Neural cell (in vitro differentiated cells): ENCODE measurements around the gene NUP98. TPM values are rescaled to one million over a fixed set of nuclear protein-coding genes. Genes with fewer than 3 reads are reported as not detected.

Experiments used
- H2AFZ ChIP-seq: fragments of 200-600, 300-800 bp; sonication (generic), shearing (Covaris generic); 2 replicates; pipeline ENCODE4 v1.6.0; 2014; ENCODE audit warnings: low read depth, mild to moderate bottlenecking, antibody characterized with exemption, low read length, moderate library complexity
- H3F3A ChIP-seq: fragments of 200-600 bp; shearing (Covaris generic); 2 replicates; pipeline ENCODE4 v1.6.1; 2016; ENCODE audit warnings: mild to moderate bottlenecking, moderate library complexity, mixed read lengths, antibody characterized with exemption, low read length; ENCODE audit not compliant: insufficient read depth, poor library complexity, severe bottlenecking
- H3K27ac ChIP-seq: fragments of 200-600, 300-800 bp; sonication (generic), shearing (Covaris generic); 2 replicates; pipeline ENCODE4 v1.5.1; 2014; ENCODE audit warnings: mild to moderate bottlenecking, low read length, moderate library complexity
- H3K27me3 ChIP-seq: fragments of 300-800, 200-600 bp; sonication (generic), shearing (Covaris generic); 2 replicates; pipeline ENCODE4 v1.6.0; 2014; ENCODE audit warnings: mild to moderate bottlenecking, low read depth, low read length, moderate library complexity; ENCODE audit not compliant: insufficient read depth
- H3K36me3 ChIP-seq: fragments of 300-800, 200-600 bp; sonication (generic), shearing (Covaris generic); 2 replicates; pipeline ENCODE4 v1.5.1; 2014; ENCODE audit warnings: mild to moderate bottlenecking, antibody characterized with exemption, low read length, moderate library complexity; ENCODE audit not compliant: insufficient read depth
- H3K4me2 ChIP-seq: fragments of 300-800, 200-600 bp; sonication (generic), shearing (Covaris generic); 2 replicates; pipeline ENCODE4 v1.6.0; 2014; ENCODE audit warnings: mild to moderate bottlenecking, low read length
- H3K4me3 ChIP-seq: fragments of 300-800, 200-600 bp; sonication (generic), shearing (Covaris generic); 2 replicates; pipeline ENCODE4 v1.5.1; 2014; ENCODE audit warnings: mild to moderate bottlenecking, low read length, moderate library complexity
- H3K79me2 ChIP-seq: fragments of 200-600 bp; shearing (Covaris generic); replicated peaks from 2 replicates; pipeline ENCODE4 v1.6.0; 2014; ENCODE audit warnings: mild to moderate bottlenecking, low read length, moderate library complexity; ENCODE audit not compliant: insufficient read depth
- H3K9ac ChIP-seq: fragments of 300-800, 200-600 bp; sonication (generic), shearing (Covaris generic); 2 replicates; pipeline ENCODE4 v1.6.1; 2016; ENCODE audit warnings: mild to moderate bottlenecking, low read length, mixed read lengths
- H3K9me2 ChIP-seq: fragments of 200-600 bp; shearing (Covaris generic); 2 replicates; pipeline ENCODE4 v1.6.1; 2016; ENCODE audit warnings: mild to moderate bottlenecking, low read length, mixed read lengths; ENCODE audit not compliant: insufficient read depth
- H3K9me3 ChIP-seq: fragments of 200-600, 300-800 bp; sonication (generic), shearing (Covaris generic); 2 replicates; pipeline ENCODE4 v1.6.1; 2016; ENCODE audit warnings: mild to moderate bottlenecking, mixed run types, low read length, moderate library complexity, mixed read lengths
- H4K20me1 ChIP-seq: fragments of 200-600 bp; shearing (Covaris generic); 2 replicates; pipeline ENCODE4 v1.6.1; 2016; ENCODE audit warnings: mild to moderate bottlenecking, mixed run types; ENCODE audit not compliant: insufficient read depth
- EP300 ChIP-seq: fragments of 450-650 bp; conservative IDR thresholded peaks from 2 replicates; pipeline ENCODE4 v1.6.1; 2014; ENCODE audit warnings: antibody characterized with exemption, mild to moderate bottlenecking, moderate library complexity; ENCODE audit not compliant: poor library complexity, severe bottlenecking
- EZH2 ChIP-seq: fragments of 200-600, 300-800 bp; shearing (Covaris generic), sonication (generic); IDR thresholded peaks from 2 replicates; pipeline ENCODE4 v1.6.1; 2014; ENCODE audit warnings: antibody characterized with exemption, low read length, borderline replicate concordance, mild to moderate bottlenecking; ENCODE audit not compliant: insufficient read depth, poor library complexity, severe bottlenecking
- MXI1 ChIP-seq: fragments of 450-650 bp; conservative IDR thresholded peaks from 2 replicates; pipeline ENCODE4 v1.6.1; 2014; ENCODE audit warnings: antibody characterized with exemption, mild to moderate bottlenecking; ENCODE audit not compliant: poor library complexity, severe bottlenecking
- POLR2AphosphoS5 ChIP-seq: IDR thresholded peaks from 2 replicates; pipeline ENCODE4 v1.6.1; 2012
- RAD21 ChIP-seq: fragments of 450-650 bp; conservative IDR thresholded peaks from 2 replicates; pipeline ENCODE4 v1.6.1; 2014; ENCODE audit warnings: antibody characterized with exemption, mild to moderate bottlenecking, moderate library complexity
- SMC3 ChIP-seq: fragments of 450-650 bp; conservative IDR thresholded peaks from 2 replicates; pipeline ENCODE4 v1.6.1; 2014; ENCODE audit warnings: antibody characterized with exemption, mild to moderate bottlenecking, moderate library complexity; ENCODE audit not compliant: poor library complexity
- TAF1 ChIP-seq: IDR thresholded peaks from 2 replicates; pipeline ENCODE4 v1.6.1; 2012; ENCODE audit warnings: low read depth
- polyA plus RNA-seq: library from polyadenylated mRNA; depleted of rRNA; stranded (reverse); fragments of >200 nt; gene quantifications from 2 replicates; pipeline ENCODE4 v1.2.3, GENCODE V29; 2014
- TF ChIP-seq, protein P1 (sequence below): IDR thresholded peaks from 2 replicates; pipeline ENCODE4 v1.6.1; 2012; ENCODE audit warnings: borderline replicate concordance
- TF ChIP-seq, protein P2 (sequence below): fragments of 450-650 bp; IDR thresholded peaks from 2 replicates; pipeline ENCODE4 v1.5.1; 2014; ENCODE audit warnings: antibody characterized with exemption, mild to moderate bottlenecking, moderate library complexity; ENCODE audit not compliant: poor library complexity, severe bottlenecking

Gene NUP98
- polyA plus RNA-seq, 1 donor from 2014 or later: 28.9 TPM

DNA sequence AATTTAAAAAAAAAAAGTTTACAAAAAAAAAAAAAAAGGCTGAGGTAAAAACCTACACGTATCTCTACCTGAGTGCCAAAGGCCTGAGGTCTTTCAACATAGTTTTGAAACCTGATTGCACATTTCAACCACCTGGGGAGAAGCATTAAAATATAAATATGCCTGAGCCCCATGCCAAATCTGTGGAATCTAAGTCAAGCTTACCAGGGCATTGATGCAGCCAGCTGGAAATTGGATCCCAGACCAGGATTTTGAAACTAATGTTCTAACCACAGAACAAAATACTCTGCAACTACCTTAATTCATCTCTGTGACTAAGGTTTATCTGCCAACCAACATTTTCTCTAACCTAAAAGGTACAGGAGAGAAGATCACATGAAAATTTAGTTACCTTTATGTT, 87.4 kb downstream of the NUP98 start:
- H3K4me2 ChIP-seq: no peak overlapping the region
- H2AFZ ChIP-seq: no peak overlapping the region
- no peaks in the 10 kb centered on the region for H4K20me1 ChIP-seq
- TF ChIP-seq, protein P1, sequence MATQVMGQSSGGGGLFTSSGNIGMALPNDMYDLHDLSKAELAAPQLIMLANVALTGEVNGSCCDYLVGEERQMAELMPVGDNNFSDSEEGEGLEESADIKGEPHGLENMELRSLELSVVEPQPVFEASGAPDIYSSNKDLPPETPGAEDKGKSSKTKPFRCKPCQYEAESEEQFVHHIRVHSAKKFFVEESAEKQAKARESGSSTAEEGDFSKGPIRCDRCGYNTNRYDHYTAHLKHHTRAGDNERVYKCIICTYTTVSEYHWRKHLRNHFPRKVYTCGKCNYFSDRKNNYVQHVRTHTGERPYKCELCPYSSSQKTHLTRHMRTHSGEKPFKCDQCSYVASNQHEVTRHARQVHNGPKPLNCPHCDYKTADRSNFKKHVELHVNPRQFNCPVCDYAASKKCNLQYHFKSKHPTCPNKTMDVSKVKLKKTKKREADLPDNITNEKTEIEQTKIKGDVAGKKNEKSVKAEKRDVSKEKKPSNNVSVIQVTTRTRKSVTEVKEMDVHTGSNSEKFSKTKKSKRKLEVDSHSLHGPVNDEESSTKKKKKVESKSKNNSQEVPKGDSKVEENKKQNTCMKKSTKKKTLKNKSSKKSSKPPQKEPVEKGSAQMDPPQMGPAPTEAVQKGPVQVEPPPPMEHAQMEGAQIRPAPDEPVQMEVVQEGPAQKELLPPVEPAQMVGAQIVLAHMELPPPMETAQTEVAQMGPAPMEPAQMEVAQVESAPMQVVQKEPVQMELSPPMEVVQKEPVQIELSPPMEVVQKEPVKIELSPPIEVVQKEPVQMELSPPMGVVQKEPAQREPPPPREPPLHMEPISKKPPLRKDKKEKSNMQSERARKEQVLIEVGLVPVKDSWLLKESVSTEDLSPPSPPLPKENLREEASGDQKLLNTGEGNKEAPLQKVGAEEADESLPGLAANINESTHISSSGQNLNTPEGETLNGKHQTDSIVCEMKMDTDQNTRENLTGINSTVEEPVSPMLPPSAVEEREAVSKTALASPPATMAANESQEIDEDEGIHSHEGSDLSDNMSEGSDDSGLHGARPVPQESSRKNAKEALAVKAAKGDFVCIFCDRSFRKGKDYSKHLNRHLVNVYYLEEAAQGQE: no peak
- TF ChIP-seq MXI1 (no peak), EZH2 (no peak), POLR2AphosphoS5 (no peak), EP300 (no peak), RAD21 (no peak)
- TF ChIP-seq, protein P2, sequence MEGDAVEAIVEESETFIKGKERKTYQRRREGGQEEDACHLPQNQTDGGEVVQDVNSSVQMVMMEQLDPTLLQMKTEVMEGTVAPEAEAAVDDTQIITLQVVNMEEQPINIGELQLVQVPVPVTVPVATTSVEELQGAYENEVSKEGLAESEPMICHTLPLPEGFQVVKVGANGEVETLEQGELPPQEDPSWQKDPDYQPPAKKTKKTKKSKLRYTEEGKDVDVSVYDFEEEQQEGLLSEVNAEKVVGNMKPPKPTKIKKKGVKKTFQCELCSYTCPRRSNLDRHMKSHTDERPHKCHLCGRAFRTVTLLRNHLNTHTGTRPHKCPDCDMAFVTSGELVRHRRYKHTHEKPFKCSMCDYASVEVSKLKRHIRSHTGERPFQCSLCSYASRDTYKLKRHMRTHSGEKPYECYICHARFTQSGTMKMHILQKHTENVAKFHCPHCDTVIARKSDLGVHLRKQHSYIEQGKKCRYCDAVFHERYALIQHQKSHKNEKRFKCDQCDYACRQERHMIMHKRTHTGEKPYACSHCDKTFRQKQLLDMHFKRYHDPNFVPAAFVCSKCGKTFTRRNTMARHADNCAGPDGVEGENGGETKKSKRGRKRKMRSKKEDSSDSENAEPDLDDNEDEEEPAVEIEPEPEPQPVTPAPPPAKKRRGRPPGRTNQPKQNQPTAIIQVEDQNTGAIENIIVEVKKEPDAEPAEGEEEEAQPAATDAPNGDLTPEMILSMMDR: no peak
- H3K9ac ChIP-seq: no peak overlapping the region
- H3K9me2 ChIP-seq: no peaks in the 10 kb centered on the region
- H3K4me3 ChIP-seq: no peak overlapping the region
- no peaks in the 10 kb centered on the region for H3K27me3 ChIP-seq
- H3K36me3 ChIP-seq: peaks cover 14% of the 10 kb centered on the region
- no peaks in the 10 kb centered on the region for H3F3A ChIP-seq
- no peaks in the 10 kb centered on the region for H3K79me2 ChIP-seq
- H3K27ac ChIP-seq: no peak overlapping the region
- H3K9me3 ChIP-seq: no peaks in the 10 kb centered on the region

DNA sequence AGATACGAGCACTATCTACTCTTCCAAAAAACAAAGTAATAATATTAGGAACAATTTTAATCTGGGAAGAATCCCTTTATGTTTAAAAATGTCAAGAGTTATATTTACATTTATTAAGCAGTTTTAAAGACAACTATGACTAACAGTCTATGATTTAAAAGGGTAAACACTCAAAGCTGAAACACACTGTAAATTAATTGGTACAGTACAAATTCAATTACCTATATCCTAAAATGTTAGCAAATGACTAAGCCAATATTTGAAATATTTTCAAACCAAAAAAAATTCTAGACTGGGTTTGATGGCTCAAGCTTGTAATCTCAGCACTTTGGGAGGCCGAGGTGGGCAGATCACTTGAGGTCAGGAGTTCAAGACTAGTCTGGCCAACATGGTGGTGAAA, 90.2 kb downstream of the NUP98 start:
- H3K27ac ChIP-seq: no peak overlapping the region
- H3K9ac ChIP-seq: no peak overlapping the region
- no peaks in the 10 kb centered on the region for H3K27me3 ChIP-seq
- H4K20me1 ChIP-seq: no peaks in the 10 kb centered on the region
- TF ChIP-seq RAD21: no peak
- no peak for TF ChIP-seq POLR2AphosphoS5
- TF ChIP-seq MXI1: no peak
- H3K9me3 ChIP-seq: no peaks in the 10 kb centered on the region
- no peaks in the 10 kb centered on the region for H3F3A ChIP-seq
- H2AFZ ChIP-seq: no peak overlapping the region
- H3K4me3 ChIP-seq: no peak overlapping the region
- H3K4me2 ChIP-seq: no peak overlapping the region
- no peaks in the 10 kb centered on the region for H3K9me2 ChIP-seq
- H3K36me3 ChIP-seq: peaks cover 10% of the 10 kb centered on the region
- H3K79me2 ChIP-seq: no peaks in the 10 kb centered on the region

DNA sequence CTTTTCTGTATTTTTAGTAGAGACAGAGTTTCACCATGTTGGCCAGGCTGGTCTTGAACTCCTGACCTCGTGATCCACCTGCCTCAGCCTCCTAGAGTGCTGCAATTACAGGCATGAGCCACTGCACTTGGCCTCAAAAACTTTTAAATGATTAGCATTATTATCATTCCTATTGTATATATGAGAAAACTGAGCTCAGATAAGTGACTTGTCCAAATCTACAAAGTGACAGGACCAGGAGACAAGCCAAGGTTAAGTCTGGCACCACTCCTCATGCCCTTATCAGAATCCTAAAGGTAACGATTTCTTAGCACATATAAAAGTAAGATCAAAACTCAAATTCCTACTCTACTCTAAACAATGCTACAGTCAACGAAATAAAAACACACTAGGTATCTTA, 94.0 kb downstream of the NUP98 start:
- no peaks in the 10 kb centered on the region for H3K9me3 ChIP-seq
- H3F3A ChIP-seq: no peaks in the 10 kb centered on the region
- no peaks in the 10 kb centered on the region for H3K27me3 ChIP-seq
- H4K20me1 ChIP-seq: no peaks in the 10 kb centered on the region
- H2AFZ ChIP-seq: no peak overlapping the region
- no peaks in the 10 kb centered on the region for H3K9me2 ChIP-seq
- H3K27ac ChIP-seq: no peak overlapping the region
- no peak overlapping the region for H3K4me3 ChIP-seq
- no peak overlapping the region for H3K4me2 ChIP-seq
- H3K36me3 ChIP-seq: peaks cover 17% of the 10 kb centered on the region
- TF ChIP-seq POLR2AphosphoS5: no peak
- TF ChIP-seq EZH2: no peak
- TF ChIP-seq, protein P1: no peak
- TF ChIP-seq RAD21: no peak
- no peak for TF ChIP-seq TAF1
- TF ChIP-seq EP300: no peak
- TF ChIP-seq, protein P2: no peak
- no peak for TF ChIP-seq MXI1
- TF ChIP-seq SMC3: no peak
- H3K79me2 ChIP-seq: no peaks in the 10 kb centered on the region
- H3K9ac ChIP-seq: no peak overlapping the region
